Body of pancreas (tissue), 4 donors: Measurements from ENCODE around the gene NAB2.

Experiments
- CTCF ChIP-seq, 7 experiments: fragments of 450-650 bp in 4 of 7; fragments of 200-600 bp in 3 of 7; sonication (generic) in 3 of 7; IDR thresholded peaks; one replicate each; pipeline ENCODE4 v1.5.1; 2016 to 2019; ENCODE audit warnings: antibody characterized with exemption in 7 of 7
- POLR2A ChIP-seq, 3 donors: fragments of 450-650 bp; IDR thresholded peaks; one replicate each; pipeline ENCODE4 v1.6.1; 2016; ENCODE audit warnings: antibody characterized with exemption in 3 of 3, mild to moderate bottlenecking in 2 of 3

- TF ChIP-seq CTCF (IDR thresholded peaks at IDR 0.05) (no peak), POLR2A (IDR thresholded peaks at IDR 0.05) (no peak)
These were observed 3.0 kb downstream of the NAB2 start for GRCh38 chr12:57091638-57092528.
